Neural cell (in vitro differentiated cells): ENCODE data around the gene SET. TPM values are rescaled to one million over a fixed set of nuclear protein-coding genes. Genes with fewer than 3 reads are reported as not detected.

Experiments
- H2AFZ ChIP-seq: fragments of 200-600, 300-800 bp; sonication (generic), shearing (Covaris generic); 2 replicates; pipeline ENCODE4 v1.6.0; 2014; ENCODE audit warnings: low read depth, mild to moderate bottlenecking, antibody characterized with exemption, low read length, moderate library complexity
- H3F3A ChIP-seq: fragments of 200-600 bp; shearing (Covaris generic); 2 replicates; pipeline ENCODE4 v1.6.1; 2016; ENCODE audit warnings: mild to moderate bottlenecking, moderate library complexity, mixed read lengths, antibody characterized with exemption, low read length; ENCODE audit not compliant: insufficient read depth, poor library complexity, severe bottlenecking
- H3K27ac ChIP-seq: fragments of 200-600, 300-800 bp; sonication (generic), shearing (Covaris generic); 2 replicates; pipeline ENCODE4 v1.5.1; 2014; ENCODE audit warnings: mild to moderate bottlenecking, low read length, moderate library complexity
- H3K27me3 ChIP-seq: fragments of 300-800, 200-600 bp; sonication (generic), shearing (Covaris generic); 2 replicates; pipeline ENCODE4 v1.6.0; 2014; ENCODE audit warnings: mild to moderate bottlenecking, low read depth, low read length, moderate library complexity; ENCODE audit not compliant: insufficient read depth
- H3K36me3 ChIP-seq: fragments of 300-800, 200-600 bp; sonication (generic), shearing (Covaris generic); 2 replicates; pipeline ENCODE4 v1.5.1; 2014; ENCODE audit warnings: mild to moderate bottlenecking, antibody characterized with exemption, low read length, moderate library complexity; ENCODE audit not compliant: insufficient read depth
- H3K4me2 ChIP-seq: fragments of 300-800, 200-600 bp; sonication (generic), shearing (Covaris generic); 2 replicates; pipeline ENCODE4 v1.6.0; 2014; ENCODE audit warnings: mild to moderate bottlenecking, low read length
- H3K4me3 ChIP-seq: fragments of 300-800, 200-600 bp; sonication (generic), shearing (Covaris generic); 2 replicates; pipeline ENCODE4 v1.5.1; 2014; ENCODE audit warnings: mild to moderate bottlenecking, low read length, moderate library complexity
- H3K79me2 ChIP-seq: fragments of 200-600 bp; shearing (Covaris generic); replicated peaks from 2 replicates; pipeline ENCODE4 v1.6.0; 2014; ENCODE audit warnings: mild to moderate bottlenecking, low read length, moderate library complexity; ENCODE audit not compliant: insufficient read depth
- H3K9ac ChIP-seq: fragments of 300-800, 200-600 bp; sonication (generic), shearing (Covaris generic); 2 replicates; pipeline ENCODE4 v1.6.1; 2016; ENCODE audit warnings: mild to moderate bottlenecking, low read length, mixed read lengths
- H3K9me2 ChIP-seq: fragments of 200-600 bp; shearing (Covaris generic); 2 replicates; pipeline ENCODE4 v1.6.1; 2016; ENCODE audit warnings: mild to moderate bottlenecking, low read length, mixed read lengths; ENCODE audit not compliant: insufficient read depth
- H3K9me3 ChIP-seq: fragments of 200-600, 300-800 bp; sonication (generic), shearing (Covaris generic); 2 replicates; pipeline ENCODE4 v1.6.1; 2016; ENCODE audit warnings: mild to moderate bottlenecking, mixed run types, low read length, moderate library complexity, mixed read lengths
- H4K20me1 ChIP-seq: fragments of 200-600 bp; shearing (Covaris generic); 2 replicates; pipeline ENCODE4 v1.6.1; 2016; ENCODE audit warnings: mild to moderate bottlenecking, mixed run types; ENCODE audit not compliant: insufficient read depth
- EP300 ChIP-seq: fragments of 450-650 bp; conservative IDR thresholded peaks from 2 replicates; pipeline ENCODE4 v1.6.1; 2014; ENCODE audit warnings: antibody characterized with exemption, mild to moderate bottlenecking, moderate library complexity; ENCODE audit not compliant: poor library complexity, severe bottlenecking
- EZH2 ChIP-seq: fragments of 200-600, 300-800 bp; shearing (Covaris generic), sonication (generic); IDR thresholded peaks from 2 replicates; pipeline ENCODE4 v1.6.1; 2014; ENCODE audit warnings: antibody characterized with exemption, low read length, borderline replicate concordance, mild to moderate bottlenecking; ENCODE audit not compliant: insufficient read depth, poor library complexity, severe bottlenecking
- MXI1 ChIP-seq: fragments of 450-650 bp; conservative IDR thresholded peaks from 2 replicates; pipeline ENCODE4 v1.6.1; 2014; ENCODE audit warnings: antibody characterized with exemption, mild to moderate bottlenecking; ENCODE audit not compliant: poor library complexity, severe bottlenecking
- POLR2AphosphoS5 ChIP-seq: IDR thresholded peaks from 2 replicates; pipeline ENCODE4 v1.6.1; 2012
- RAD21 ChIP-seq: fragments of 450-650 bp; conservative IDR thresholded peaks from 2 replicates; pipeline ENCODE4 v1.6.1; 2014; ENCODE audit warnings: antibody characterized with exemption, mild to moderate bottlenecking, moderate library complexity
- SMC3 ChIP-seq: fragments of 450-650 bp; conservative IDR thresholded peaks from 2 replicates; pipeline ENCODE4 v1.6.1; 2014; ENCODE audit warnings: antibody characterized with exemption, mild to moderate bottlenecking, moderate library complexity; ENCODE audit not compliant: poor library complexity
- TAF1 ChIP-seq: IDR thresholded peaks from 2 replicates; pipeline ENCODE4 v1.6.1; 2012; ENCODE audit warnings: low read depth
- polyA plus RNA-seq: library from polyadenylated mRNA; depleted of rRNA; stranded (reverse); fragments of >200 nt; gene quantifications from 2 replicates; pipeline ENCODE4 v1.2.3, GENCODE V29; 2014
- TF ChIP-seq, protein P1 (sequence below): fragments of 450-650 bp; IDR thresholded peaks from 2 replicates; pipeline ENCODE4 v1.5.1; 2014; ENCODE audit warnings: antibody characterized with exemption, mild to moderate bottlenecking, moderate library complexity; ENCODE audit not compliant: poor library complexity, severe bottlenecking
- TF ChIP-seq, protein P2 (sequence below): IDR thresholded peaks from 2 replicates; pipeline ENCODE4 v1.6.1; 2012; ENCODE audit warnings: borderline replicate concordance

The SET gene
- polyA plus RNA-seq, 1 donor from 2014 or later = 855 TPM

DNA sequence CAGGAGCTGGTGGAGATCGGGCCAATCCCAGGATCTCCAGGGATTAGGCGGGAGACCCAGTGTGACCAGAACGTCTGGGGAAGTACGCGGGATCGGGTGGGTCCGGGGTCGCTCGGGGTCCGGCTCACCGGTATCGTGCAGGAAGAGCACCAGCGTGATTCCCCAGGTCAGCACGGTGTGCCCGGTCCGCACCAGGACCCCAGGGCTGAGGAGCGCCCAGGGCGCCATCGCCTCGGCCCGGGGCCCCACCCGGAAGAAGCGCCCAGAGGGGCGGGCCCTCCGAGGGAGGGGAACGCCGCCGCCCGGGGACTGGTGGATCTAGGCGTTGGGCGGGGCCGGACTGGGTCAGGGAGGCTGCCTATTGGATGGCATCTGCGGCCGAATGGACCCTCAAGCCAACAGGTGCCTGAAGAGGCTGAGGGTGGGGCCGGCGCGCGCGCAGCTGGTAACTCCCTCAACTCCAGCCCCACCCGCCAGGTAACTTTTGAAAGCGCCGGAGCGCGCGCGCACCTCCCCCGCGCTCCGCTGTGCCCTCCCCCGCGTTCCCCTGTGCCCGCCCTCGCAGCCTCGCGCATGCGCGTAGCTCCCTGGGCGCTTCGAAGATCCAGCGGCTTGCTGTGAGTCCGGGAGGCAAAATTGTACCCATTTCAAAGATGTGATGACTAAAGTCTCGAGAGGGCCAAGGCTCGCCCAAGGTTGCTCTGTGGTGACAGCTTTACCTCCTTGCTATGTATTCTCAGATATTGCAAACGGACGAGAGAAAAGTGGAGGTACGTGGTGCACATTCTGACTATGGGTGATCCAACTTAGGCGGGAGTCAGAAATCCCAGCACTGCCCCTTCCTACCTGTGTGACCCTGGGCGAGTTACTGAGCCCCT, 35.1 kb downstream of the SET start, which contains the start of gene ZDHHC12:
Gene ZDHHC12, minus strand, starts transcription at position 262 of the 878 bp plus-strand sequence. Its CDS starts 34 bp downstream, at position 228.
- peak within 1 kb of the TSS; percentile 65 for H3K4me3 ChIP-seq
- no peak within 1 kb of the TSS for H3K27ac ChIP-seq
- no peaks in the 10 kb centered on the region for H4K20me1 ChIP-seq
- no peaks in the 10 kb centered on the region for H3K27me3 ChIP-seq
- no peaks in the 10 kb centered on the region for H3K9me3 ChIP-seq
- TF ChIP-seq RAD21 = no peak
- TF ChIP-seq SMC3 = no peak
- TF ChIP-seq, protein P1, sequence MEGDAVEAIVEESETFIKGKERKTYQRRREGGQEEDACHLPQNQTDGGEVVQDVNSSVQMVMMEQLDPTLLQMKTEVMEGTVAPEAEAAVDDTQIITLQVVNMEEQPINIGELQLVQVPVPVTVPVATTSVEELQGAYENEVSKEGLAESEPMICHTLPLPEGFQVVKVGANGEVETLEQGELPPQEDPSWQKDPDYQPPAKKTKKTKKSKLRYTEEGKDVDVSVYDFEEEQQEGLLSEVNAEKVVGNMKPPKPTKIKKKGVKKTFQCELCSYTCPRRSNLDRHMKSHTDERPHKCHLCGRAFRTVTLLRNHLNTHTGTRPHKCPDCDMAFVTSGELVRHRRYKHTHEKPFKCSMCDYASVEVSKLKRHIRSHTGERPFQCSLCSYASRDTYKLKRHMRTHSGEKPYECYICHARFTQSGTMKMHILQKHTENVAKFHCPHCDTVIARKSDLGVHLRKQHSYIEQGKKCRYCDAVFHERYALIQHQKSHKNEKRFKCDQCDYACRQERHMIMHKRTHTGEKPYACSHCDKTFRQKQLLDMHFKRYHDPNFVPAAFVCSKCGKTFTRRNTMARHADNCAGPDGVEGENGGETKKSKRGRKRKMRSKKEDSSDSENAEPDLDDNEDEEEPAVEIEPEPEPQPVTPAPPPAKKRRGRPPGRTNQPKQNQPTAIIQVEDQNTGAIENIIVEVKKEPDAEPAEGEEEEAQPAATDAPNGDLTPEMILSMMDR = no peak
- no peak for TF ChIP-seq TAF1
- TF ChIP-seq EP300 = no peak
- no peak for TF ChIP-seq EZH2
- no peak for TF ChIP-seq POLR2AphosphoS5
- no peak for TF ChIP-seq MXI1
- TF ChIP-seq, protein P2, sequence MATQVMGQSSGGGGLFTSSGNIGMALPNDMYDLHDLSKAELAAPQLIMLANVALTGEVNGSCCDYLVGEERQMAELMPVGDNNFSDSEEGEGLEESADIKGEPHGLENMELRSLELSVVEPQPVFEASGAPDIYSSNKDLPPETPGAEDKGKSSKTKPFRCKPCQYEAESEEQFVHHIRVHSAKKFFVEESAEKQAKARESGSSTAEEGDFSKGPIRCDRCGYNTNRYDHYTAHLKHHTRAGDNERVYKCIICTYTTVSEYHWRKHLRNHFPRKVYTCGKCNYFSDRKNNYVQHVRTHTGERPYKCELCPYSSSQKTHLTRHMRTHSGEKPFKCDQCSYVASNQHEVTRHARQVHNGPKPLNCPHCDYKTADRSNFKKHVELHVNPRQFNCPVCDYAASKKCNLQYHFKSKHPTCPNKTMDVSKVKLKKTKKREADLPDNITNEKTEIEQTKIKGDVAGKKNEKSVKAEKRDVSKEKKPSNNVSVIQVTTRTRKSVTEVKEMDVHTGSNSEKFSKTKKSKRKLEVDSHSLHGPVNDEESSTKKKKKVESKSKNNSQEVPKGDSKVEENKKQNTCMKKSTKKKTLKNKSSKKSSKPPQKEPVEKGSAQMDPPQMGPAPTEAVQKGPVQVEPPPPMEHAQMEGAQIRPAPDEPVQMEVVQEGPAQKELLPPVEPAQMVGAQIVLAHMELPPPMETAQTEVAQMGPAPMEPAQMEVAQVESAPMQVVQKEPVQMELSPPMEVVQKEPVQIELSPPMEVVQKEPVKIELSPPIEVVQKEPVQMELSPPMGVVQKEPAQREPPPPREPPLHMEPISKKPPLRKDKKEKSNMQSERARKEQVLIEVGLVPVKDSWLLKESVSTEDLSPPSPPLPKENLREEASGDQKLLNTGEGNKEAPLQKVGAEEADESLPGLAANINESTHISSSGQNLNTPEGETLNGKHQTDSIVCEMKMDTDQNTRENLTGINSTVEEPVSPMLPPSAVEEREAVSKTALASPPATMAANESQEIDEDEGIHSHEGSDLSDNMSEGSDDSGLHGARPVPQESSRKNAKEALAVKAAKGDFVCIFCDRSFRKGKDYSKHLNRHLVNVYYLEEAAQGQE = no peak
- H3K9me2 ChIP-seq = no peaks in the 10 kb centered on the region
- H2AFZ ChIP-seq = no peak within 1 kb of the TSS
- no peak within 1 kb of the TSS for H3K9ac ChIP-seq
- no peaks in the 10 kb centered on the region for H3K36me3 ChIP-seq
- no peaks in the 10 kb centered on the region for H3F3A ChIP-seq
- H3K79me2 ChIP-seq = no peaks in the 10 kb centered on the region
- H3K4me2 ChIP-seq = peak within 1 kb of the TSS; percentile 5

DNA sequence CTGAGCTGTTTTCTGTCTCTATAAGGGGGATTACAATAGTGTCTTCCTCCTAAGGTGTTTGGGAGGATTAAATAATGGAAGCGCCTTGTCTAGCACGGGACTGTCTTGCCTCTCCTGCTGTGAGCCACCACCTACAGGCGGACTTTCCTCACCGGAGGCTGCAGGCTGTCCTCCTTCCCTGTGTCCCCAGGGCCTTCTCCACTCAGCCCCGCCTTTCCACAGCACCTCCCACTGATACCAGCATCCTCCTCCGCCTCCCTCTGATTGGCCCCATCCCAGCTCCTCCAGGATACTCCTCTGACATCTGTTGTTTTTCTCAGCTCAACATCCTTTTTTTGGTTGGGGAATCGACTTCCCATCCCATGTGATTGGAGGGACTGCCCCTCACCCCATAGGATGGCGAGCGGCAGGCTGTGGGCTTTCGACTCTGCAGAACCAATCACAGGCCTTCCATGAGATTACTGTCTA, 35.8 kb downstream of the SET start:
- Histone ChIP-seq H3K27me3 (no peaks in the 10 kb centered on the region), H3K36me3 (no peaks in the 10 kb centered on the region), H3K79me2 (no peaks in the 10 kb centered on the region), H4K20me1 (no peaks in the 10 kb centered on the region), H3F3A (no peaks in the 10 kb centered on the region), H3K4me2 (peak overlapping the region; percentile 5), H3K9me3 (no peaks in the 10 kb centered on the region), H3K9ac (no peak overlapping the region), H2AFZ (no peak overlapping the region), H3K9me2 (no peaks in the 10 kb centered on the region), H3K27ac (no peak overlapping the region), H3K4me3 (peak overlapping the region; percentile 65)
- no peak for TF ChIP-seq EZH2
- TF ChIP-seq RAD21 = no peak
- TF ChIP-seq, protein P1 = no peak
- TF ChIP-seq SMC3 = no peak
- TF ChIP-seq TAF1 = no peak
- TF ChIP-seq POLR2AphosphoS5 = no peak
- TF ChIP-seq, protein P2 = no peak
- no peak for TF ChIP-seq MXI1
- TF ChIP-seq EP300 = no peak
